Measurements from ENCODE around the gene KIAA2012.

The KIAA2012 gene

DNA sequence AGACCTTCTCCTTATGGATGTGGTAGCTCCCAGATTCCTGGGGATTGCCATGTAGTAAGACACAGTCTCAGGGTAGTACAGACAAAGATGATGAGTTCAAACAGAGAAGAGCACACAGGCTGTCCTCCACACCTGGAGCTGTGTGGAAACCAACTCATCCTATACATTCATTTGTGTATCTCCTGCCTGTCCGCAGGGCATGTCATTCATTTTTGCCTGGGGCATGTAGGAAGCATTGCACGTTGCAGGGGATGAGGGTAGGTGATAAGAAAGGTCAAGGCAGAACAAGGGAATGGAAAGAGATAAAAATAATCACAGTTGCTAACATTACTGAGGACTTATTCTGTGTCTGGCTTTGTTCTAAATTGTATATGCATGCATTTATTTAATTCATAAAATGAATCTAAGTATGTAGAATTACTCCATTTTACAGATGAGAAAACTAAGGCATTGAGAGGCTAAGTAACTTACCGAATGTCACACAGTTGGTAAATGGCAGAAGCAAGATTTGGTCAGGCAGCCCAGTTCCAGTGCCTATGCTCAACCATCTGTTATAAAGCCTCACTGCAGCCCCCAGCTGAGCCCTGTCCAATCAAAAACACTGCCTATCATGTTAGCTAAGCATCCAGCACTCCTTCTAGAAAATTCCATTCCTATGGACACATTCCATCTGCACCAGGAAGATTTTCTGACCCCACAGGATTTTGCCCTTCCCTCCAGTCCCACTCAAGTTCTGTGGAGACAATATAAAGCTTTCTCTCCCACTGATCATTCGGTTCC lies 84.3 kb downstream of the KIAA2012 start:
- no peak for DNase-seq

DNA sequence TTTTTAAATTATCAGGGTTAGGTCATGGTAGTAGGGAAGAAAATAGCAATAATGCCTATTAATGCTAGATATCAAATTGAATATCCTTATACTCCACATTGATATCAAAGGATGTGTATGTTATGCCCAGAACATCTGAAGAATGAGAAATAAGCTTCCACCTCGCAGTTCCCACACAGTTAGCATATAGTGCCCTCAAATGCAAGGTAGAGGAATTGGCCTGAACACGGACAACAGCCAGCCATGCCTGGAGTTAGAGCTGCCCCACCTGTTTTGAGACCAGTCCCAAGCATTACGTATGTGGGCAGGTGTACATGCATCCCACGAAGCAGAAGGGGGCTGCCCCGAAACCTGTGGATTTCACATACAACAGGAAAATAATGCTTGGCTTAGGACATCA lies 85.7 kb downstream of the KIAA2012 start:
- DNase-seq, result no peak

DNA sequence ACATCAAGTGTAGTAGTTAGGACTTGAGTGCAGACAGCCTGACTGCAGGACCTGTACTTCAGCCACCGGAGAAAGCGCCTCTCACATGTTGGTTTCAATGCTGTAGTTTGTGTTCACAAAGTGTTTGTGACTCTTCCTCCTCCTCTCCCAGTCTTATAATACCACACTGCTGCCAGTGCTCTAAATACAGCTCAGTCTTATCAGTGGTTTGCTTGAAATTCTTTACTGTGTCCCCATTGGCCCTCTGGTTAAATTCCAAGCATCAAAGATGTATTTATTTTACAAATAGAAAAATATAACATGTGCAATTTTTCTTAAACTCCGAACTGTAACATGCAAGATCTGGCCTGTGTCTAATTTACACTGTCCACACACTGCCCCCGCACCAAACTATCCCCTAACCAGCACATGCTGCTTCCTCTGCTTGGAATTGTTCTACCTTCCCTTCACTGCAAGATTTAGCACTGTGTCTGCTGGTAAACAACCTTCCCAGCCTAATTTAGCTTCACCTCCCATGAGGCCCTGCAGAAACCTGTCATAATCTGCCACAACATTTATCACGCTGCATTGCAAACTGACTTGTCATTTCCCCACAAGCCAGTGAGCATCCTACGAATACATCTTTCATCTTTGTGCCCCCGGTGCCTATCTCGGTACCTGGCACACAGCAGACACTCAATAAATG lies 88.2 kb downstream of the KIAA2012 start:
- DNase-seq, result no peak

DNA sequence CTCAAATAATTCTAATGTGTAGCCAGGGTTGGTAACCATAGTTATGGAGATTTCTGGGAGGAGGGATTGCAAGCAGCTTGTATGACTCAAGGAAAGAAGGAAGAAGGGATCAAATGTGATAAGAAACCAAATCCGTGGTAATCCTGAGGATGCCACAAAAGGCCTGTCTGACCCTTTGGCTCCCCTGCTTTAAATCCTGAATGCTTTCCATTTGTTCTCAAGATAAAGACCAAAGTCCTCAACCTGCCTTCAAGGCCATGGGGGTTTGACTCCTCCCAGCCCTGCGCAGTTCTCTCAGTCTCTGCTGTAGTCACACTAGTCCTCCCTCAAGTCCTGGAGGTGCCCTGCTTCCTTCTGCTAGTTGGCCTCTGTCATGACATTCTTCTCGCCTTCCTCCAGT lies 91.4 kb downstream of the KIAA2012 start:
- no peak for DNase-seq

DNA sequence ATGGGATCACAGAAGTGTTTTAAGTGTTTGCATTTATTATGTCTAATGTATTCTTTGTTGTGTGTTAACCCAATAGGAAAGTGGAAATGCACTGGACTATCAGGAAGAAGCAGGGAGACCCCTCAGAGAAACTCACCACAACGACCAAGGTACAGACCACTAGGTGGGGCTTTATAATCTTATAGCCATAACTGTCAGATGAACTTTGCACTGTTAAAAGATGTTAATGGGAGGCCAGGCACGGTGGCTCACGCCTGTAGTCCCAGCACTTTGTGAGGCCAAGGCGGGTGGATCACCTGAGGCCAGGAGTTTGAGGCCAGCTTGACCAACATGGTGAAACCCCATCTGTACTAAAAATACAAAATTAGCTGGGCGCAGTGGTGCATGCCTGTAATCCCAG lies 92.2 kb downstream of the KIAA2012 start:
- no peak for DNase-seq

DNA sequence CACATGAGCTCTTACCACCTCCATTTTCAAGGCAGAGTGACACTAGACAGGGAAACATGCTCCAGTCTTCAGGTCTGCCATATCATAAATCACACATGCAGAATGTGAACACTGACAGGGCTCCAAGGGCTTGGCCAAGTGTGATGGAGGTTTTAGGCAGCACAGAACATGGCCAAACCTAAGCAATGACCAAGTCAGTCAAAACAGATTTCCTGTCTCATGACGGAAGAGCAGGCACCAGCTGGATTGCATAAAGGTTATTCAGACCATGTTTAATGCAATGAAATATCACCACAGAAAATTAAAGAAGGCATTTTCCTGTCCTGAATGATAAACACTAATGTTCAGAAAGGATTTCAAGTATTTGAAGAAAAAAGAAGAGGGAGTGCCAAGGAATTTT lies 92.9 kb downstream of the KIAA2012 start:
- no peak for DNase-seq

DNA sequence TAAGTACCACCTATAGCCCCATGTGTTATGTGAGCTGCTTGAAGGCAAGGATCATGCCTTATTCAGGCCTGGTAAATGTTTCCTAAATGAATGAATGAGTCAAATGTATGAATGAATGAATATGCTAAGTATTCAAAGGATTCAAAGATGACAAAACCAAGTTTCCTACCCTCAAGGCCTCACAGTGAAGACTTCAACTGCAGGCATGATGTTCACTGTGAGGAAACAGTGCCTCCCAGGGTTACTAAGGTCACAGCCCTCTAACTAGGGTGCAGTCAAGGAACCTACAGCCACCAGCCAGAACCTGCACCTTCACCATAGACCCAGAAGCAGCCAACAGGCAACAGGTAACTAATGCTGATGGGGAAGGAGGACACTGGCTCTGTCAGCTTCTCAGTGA lies 96.1 kb downstream of the KIAA2012 start:
- DNase-seq, result no peak

DNA sequence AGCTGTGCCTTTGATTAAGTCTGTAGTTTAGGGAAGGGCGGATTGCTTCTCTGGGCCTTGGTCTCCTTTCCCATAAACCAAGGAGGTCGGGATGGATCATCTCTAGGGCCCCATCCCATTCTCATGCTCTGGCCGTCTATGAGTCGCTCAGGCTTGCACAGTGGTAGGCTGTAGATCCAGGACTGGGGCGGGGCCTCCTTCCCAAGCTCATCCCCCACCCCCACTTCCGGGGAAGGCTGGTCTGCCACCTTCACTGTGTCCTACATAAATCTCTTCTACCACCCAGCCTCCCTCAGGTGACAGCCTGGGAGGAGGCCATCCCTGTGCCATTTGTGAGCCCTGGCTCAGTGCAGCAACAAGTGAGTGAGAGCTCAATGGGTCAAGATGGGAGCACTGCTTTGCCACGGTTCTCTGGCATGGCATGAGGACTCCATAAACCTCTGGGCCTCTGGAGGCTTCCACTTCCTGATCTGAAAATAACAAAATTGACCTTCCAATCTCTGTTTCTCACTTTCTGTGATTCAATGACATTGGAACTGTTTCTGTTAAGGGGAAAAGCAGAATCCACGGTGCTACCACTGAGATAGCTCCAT lies 96.9 kb downstream of the KIAA2012 start:
- DNase-seq, result no peak

DNA sequence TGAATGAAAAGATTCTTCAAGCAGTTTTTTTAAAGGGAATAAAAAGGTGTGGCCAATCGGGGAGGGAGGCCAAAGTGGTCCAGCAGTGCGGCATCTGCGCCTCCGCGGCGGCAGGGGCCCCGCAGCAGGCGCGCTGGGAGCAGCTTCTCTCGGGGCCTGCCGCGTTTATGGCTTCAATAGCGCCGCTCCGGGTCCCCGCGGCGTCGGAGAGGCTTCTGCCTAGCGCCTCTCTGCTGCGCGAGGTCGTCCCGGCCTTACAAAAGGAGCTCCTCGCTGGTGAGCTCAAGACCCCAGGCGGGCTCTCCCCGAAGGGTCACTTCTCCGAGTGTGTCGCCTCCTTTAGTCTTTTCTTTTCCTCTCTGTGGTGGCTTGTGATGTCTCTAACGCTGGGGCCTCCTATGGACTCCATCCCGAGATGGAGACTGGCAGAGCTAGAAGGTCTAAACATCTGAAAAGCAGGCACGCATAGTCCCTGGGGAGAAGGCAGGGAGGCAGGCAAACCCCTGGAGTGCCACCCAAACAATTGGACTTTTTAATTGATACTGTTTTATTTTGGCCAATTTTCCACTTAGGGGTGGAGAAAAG lies 98.3 kb downstream of the KIAA2012 start:
- DNase-seq, result peak; percentile 11

DNA sequence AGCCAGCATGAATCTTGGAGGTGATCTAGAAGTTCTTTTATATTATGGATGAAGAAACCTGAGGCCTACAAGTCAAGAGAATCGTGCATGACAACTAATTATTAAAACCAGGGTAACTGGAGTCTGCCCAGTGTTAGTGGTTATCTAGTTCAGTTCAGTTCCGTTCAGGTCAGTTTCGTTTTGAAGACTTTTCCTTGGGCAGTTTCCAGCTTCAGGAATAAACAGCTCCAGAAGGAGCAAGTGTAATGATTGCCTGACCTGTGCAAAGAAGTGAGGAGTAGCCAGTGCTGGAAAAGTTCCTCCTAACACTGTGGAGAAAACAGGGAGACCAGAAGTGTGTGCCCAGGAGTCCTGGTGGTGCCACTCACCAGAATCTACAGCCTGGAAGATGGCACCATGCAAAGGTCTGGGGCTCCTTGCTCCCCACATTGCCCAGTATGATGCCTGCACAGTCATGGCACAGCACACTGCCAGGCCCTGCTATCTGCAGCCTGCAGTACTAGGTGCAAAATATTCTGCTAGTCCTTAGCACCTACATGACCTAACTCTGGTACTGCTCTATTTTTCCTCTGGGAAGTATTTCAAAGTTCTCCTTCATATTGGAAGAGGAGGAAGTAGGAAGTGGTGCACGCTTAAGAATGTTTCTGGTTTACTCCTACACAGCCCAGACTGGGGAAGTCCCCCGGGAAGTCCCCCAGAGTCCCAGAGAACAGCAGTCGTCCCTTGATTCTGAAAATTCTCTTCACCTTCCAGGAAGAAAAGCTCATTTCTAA lies 99.6 kb downstream of the KIAA2012 start:
- DNase-seq, result peak; percentile 29

DNA sequence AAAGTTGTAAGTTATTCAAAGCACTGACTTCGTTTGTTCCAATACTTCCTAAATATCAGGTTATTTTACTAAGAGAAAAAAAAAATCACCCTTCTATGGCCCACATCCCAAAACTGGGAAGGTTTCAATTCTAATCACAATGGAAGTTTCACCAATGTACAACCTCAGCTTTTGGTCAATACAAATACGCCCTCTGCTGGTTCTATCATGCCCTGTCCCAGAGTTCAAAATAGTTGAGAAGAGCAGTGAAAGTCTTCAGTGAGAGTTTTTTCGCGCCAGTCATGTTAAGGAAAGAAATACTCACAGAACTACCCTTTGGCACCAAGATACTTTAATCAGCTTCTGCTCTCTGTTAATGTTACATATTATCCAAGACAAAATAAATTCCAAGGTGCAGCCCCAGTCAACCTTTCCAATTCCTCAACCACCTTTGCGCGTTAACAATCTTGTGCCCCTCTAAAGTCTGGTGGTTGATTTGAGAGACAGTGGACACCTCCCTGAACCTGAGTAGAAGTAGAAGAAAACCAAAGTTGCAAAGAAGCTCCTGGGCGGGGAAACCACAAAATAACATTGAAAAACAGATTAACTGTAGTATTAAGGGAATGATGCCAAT lies 105.4 kb downstream of the KIAA2012 start:
- DNase-seq, result peak; percentile 22

DNA sequence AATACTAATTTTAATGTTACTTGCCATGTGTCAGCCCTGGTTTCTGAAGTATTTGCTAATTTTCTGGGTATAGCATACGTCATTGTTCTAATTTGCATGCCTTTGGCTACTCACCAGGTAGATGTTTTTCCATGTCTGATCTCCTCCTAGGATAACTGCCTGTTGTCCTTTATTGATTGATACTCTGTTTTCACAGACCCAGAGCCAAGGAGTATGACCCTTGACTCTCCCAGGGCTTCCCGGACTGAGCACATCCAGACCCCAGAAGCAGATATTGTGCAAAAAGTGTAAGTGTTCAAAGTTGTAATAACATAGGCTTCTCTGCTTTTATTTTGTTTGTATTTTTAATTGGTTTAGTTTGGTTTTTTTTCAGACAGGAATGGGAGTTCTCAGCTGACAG lies 111.5 kb downstream of the KIAA2012 start:
- DNase-seq, result no peak

DNA sequence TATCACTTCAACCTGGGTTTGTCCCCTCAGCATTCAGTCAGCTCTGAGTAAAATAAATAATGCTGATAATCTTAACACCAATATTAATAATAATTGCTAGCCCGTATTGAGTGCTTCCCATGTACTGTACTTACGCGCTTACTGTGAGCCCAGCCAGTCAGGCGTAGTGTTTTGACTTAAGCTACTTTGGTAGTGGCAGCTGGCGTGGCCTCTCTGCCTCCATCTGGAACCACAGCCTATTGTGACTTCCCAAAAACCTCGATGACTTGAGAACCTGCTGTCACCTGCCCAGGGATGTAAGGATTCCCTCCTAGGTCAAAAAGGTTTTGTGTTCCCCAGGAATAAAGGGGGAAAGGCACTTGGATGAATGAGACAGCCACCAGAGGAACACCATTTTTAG lies 112.1 kb downstream of the KIAA2012 start:
- DNase-seq, result no peak

DNA sequence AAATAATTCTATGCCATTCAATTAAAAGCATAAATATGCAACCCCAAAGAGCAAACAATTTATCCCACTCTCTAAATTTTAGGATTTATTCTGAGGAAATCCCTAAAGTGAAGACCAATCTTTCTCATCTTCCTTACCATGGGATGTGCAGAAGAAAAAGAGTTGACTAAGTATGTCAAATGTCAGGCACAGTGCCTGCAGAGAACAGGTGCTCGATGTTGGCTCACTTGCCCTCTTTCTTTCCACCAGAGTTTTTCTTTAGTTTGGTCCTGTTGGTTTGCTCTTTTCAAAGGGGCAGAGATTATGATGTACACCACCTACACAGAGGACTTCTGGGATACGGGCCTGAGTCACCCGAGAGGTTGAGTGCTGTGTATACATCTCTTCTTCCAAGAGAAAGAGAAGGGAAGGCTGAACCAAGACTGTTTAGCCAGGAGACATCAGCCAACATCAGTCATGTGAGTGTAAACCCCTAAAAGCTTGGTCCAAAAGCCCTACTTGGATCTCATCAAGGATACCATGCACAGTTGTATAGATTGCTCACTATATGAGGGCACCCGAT lies 113.7 kb downstream of the KIAA2012 start:
- DNase-seq, result no peak

DNA sequence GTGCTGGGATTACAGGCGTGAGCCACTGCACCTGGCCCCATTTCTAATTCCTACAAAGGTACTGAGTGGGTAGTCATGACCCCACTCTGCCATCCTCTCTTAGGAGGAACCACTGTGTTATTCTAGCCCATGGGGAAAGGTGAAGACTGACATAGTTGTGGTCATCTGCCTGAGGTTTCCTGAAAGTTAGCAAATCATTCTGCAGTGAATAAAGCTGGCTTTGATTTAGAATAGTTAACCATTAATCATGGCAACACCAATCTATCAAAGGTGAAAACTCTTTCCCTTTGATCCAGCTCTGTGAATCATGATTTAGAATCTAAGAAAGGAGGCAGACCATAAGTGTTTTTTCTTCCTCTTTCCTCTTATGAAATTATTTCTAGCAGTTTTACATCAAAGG lies 114.5 kb downstream of the KIAA2012 start:
- no peak for DNase-seq

DNA sequence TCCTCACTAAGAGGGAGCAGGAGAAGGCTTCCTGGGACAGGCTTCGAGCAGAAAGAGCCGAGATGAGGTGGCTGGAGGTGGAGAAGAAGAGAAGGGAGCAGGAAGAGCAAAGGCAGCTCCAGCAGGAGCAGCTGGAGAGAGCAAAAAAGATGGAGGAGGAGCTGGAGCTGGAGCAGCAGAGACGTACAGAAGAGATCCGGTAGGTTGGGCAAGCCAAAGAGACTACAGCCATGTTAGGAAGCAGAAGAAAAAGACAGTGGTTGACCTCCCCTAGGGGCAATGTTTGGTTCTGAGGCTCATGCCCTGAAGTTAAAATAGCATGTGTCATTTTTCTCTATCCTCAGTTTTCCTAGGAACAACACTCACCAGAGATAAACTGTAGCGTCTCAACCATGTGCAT lies 120.2 kb downstream of the KIAA2012 start:
- DNase-seq, result no peak

DNA sequence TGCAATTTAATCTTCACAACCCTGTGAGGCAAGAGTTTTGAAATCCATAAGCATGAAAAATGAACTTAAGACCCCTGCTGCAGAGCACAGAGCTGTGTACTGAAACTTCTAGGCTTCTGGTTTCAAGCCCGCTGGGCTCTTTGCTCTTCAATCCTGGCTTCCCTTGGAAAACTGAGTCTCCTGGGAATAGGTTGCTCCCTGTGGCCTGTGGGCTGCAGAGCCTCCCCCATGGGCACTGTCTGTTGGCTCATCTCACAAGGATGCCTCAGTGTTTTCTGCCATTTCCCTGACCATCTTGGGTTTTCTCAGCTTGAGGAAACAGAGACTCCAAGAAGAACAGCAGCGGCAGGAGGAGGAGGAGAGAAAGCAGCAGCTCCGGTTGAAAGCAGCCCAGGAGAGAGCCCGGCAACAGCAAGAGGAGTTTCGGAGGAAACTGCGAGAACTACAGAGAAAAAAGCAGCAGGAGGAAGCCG lies 120.9 kb downstream of the KIAA2012 start:
- no peak for DNase-seq

DNA sequence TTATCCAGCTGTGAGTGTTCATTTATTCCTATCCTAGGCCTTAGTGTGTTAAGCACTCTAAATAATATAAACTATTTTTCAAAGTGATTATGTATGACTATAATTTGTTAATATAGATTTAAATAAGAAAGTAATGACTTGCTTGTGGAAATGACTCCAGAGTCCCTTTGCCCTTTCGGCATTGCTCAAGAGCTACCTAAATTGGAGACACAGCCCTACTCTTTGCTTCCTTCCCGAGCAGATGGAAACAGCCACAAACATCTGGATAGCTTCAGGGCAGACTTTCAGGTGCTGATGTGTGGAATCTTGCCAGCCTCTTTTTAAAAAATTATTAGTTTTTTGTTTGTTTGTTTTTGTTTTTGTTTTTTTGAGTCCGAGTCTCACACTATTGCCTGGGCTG lies 121.4 kb downstream of the KIAA2012 start:
- no peak for DNase-seq

DNA sequence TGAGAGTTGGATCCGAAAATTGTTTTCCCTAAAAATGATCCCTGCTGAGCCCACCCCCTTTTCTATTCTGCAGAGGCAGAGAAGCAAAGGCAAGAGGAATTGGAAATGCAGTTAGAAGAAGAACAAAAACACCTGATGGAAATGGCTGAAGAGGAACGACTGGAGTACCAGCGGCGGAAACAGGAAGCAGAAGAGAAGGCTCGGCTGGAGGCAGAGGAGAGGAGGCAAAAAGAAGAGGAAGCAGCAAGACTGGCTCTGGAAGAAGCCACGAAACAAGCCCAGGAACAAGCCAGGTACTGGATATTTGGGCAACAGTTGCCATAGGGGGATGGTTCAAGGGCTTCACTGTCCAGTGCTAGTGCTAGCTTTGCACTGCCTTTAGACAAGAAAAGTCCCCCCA lies 123.7 kb downstream of the KIAA2012 start:
- DNase-seq, result no peak

DNA sequence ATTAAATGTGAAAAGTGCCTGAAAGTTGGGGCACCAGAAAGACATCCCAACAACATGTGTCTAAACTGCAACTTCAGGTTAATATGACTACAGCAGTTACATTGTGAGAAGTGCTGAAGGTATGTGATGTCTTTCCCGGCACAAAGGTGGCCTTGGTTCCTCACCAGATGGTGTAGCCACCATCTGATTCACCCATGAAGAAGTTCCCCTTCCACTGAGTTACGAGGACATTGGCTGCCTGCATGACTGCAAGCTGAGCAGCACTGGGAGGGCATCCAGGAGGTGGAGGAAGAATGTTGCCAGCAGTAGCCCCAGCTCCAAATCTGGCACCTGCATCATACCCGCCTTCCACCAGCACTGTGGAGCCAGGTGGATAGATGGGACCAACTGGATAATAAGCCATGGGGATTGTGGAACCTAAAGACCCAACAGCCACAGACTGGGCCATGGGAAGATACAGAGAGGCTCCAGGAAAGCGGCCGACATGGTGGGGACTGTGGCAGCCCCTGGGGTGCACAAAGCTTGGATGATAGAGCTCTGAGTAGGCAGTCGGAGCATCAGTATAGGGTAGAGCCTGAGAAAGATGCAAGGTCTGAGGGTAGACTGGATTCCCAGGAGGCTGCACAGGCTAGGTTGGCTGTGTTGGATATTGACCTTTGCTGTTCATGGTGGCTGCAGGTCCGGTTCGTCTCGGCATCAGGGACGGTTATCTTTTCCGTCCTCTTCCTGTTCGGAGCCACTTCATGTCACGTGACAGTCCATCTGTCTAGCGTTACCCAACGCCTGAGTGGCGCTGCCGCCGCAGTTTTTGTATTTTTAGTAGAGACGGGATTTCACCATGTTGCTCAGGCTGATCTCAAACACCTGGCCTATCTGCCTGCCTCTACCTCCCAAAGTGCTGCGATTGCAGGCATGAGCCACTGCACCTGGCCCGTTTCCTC lies 128.4 kb downstream of the KIAA2012 start:
- no peak for DNase-seq

DNA sequence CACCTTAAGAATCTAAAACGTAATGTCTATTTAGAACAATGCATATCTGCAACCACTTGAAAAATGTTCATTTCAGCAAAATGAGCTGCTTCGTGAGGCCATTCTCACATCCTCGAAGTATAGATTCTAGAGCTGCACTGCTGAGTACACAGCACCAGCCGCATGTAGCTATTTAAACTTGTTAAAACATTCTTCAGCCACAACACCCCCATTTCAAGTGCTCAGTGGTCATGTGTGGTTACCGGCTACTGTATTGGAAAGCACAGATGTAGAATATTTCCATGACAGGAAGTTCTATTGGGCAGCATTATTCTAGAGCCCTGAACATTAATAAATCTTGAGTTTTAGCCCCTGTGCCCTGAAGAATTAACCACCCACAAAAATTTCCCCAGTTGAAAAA lies 130.3 kb downstream of the KIAA2012 start:
- DNase-seq, result no peak

Data from stimulated activated CD4-positive, alpha-beta T cell treated with anti-CD3 and anti-CD28 coated beads, Interleukin-4, amount 100 ng/mL, for 1 hour (primary cell).